WTC11 (cell line): ENCODE data around the gene ASPHD2. TPM values are rescaled to one million over a fixed set of nuclear protein-coding genes. Genes with fewer than 3 reads are reported as not detected.
A peak's percentile ranks its signal among the peaks of the same experiment; 100 is the strongest.

Experiments used
- ATAC-seq: fragments of 200-7000 bp; cut with Tn5 transposase; 2 replicates; pipeline ENCODE4 v1.10.0; 2021; ENCODE audit warnings: mild to moderate bottlenecking, moderate library complexity
- CTCF ChIA-PET: fragments of 300-600 bp; sonication (Branson Sonifier 250); formaldehyde crosslinking; loops from one replicate; lab custom pipeline; 2021; ENCODE audit warnings: antibody characterized with exemption; lab: Charles Lee
- POLR2A ChIA-PET: fragments of 350-600 bp; sonication (Branson Sonifier 250); formaldehyde crosslinking; loops from one replicate; lab custom pipeline; 2021; ENCODE audit warnings: antibody characterized with exemption; lab: Charles Lee
- DNase-seq: peaks from one replicate; pipeline ENCODE4 v3.0.0; 2021; ENCODE audit warnings: low spot score
- H3K27ac Mint-ChIP-seq: 2 replicates; pipeline ENCODE4 v1.8.0; 2021; ENCODE audit warnings: mixed read lengths
- H3K27me3 Mint-ChIP-seq: 2 replicates; pipeline ENCODE4 v1.8.0; 2021; ENCODE audit warnings: low read depth, mild to moderate bottlenecking, moderate library complexity, mixed read lengths
- H3K36me3 Mint-ChIP-seq: 2 replicates; pipeline ENCODE4 v1.8.0; 2021; ENCODE audit warnings: mixed read lengths
- H3K4me1 Mint-ChIP-seq: 2 replicates; pipeline ENCODE4 v1.8.0; 2022; ENCODE audit warnings: mixed read lengths
- H3K4me3 Mint-ChIP-seq: 2 replicates; pipeline ENCODE4 v1.8.0; 2021; ENCODE audit warnings: mild to moderate bottlenecking, moderate library complexity, mixed read lengths
- H3K9me3 Mint-ChIP-seq: 2 replicates; pipeline ENCODE4 v1.8.0; 2021; ENCODE audit warnings: mixed read lengths
- ATF6 ChIP-seq: sonication (generic); formaldehyde crosslinking; IDR thresholded peaks from 2 replicates; pipeline ENCODE4 v1.8.1; 2023; ENCODE audit warnings: mild to moderate bottlenecking, missing genetic modification reagents
- CREB1 ChIP-seq: sonication (generic); formaldehyde crosslinking; IDR thresholded peaks from 2 replicates; pipeline ENCODE4 v1.8.0; 2023; ENCODE audit warnings: mild to moderate bottlenecking, missing genetic modification reagents
- EMX1 ChIP-seq: fragments of 250-450 bp; sonication (Bioruptor Pico); IDR thresholded peaks from 2 replicates; pipeline ENCODE4 v1.8.0; 2021; ENCODE audit warnings: mild to moderate bottlenecking
- FOXK1 ChIP-seq: sonication (generic); formaldehyde crosslinking; IDR thresholded peaks from 2 replicates; pipeline ENCODE4 v1.8.0; 2022; ENCODE audit warnings: mild to moderate bottlenecking, moderate library complexity, missing genetic modification reagents
- FOXP4 ChIP-seq: sonication (generic); formaldehyde crosslinking; IDR thresholded peaks from 2 replicates; pipeline ENCODE4 v1.8.0; 2022; ENCODE audit warnings: mild to moderate bottlenecking, missing genetic modification reagents
- GTF2I ChIP-seq: fragments of 250-450 bp; sonication (Bioruptor Pico); conservative IDR thresholded peaks from 2 replicates; pipeline ENCODE4 v1.4.0; 2021; ENCODE audit warnings: mild to moderate bottlenecking
- HMGXB4 ChIP-seq: sonication (generic); formaldehyde crosslinking; IDR thresholded peaks from 2 replicates; pipeline ENCODE4 v1.8.1; 2023; ENCODE audit warnings: mild to moderate bottlenecking, moderate library complexity, missing genetic modification reagents
- KAT7 ChIP-seq: sonication (generic); formaldehyde crosslinking; IDR thresholded peaks from 2 replicates; pipeline ENCODE4 v1.8.1; 2023; ENCODE audit warnings: missing genetic modification reagents, mild to moderate bottlenecking, borderline replicate concordance
- MAX ChIP-seq: sonication (generic); formaldehyde crosslinking; IDR thresholded peaks from 2 replicates; pipeline ENCODE4 v1.8.0; 2022; ENCODE audit warnings: mild to moderate bottlenecking, missing genetic modification reagents
- NFYB ChIP-seq: sonication (generic); formaldehyde crosslinking; conservative IDR thresholded peaks from 2 replicates; pipeline ENCODE4 v1.8.0; 2022; ENCODE audit warnings: low read depth, missing genetic modification reagents
- NR1H2 ChIP-seq: sonication (generic); formaldehyde crosslinking; IDR thresholded peaks from 2 replicates; pipeline ENCODE4 v1.9.0; 2021; ENCODE audit warnings: mild to moderate bottlenecking, moderate library complexity, missing genetic modification reagents
- TEAD1 ChIP-seq: sonication (generic); formaldehyde crosslinking; IDR thresholded peaks from 2 replicates; pipeline ENCODE4 v1.8.0; 2022; ENCODE audit warnings: mild to moderate bottlenecking, missing genetic modification reagents
- TP53 ChIP-seq: sonication (generic); formaldehyde crosslinking; IDR thresholded peaks from 2 replicates; pipeline ENCODE4 v1.8.1; 2023; ENCODE audit warnings: mild to moderate bottlenecking, missing genetic modification reagents
- USF2 ChIP-seq: sonication (generic); formaldehyde crosslinking; IDR thresholded peaks from 2 replicates; pipeline ENCODE4 v1.8.1; 2023; ENCODE audit warnings: mild to moderate bottlenecking, missing genetic modification reagents, moderate library complexity
- ZBTB21 ChIP-seq: sonication (generic); formaldehyde crosslinking; IDR thresholded peaks from 2 replicates; pipeline ENCODE4 v1.8.1; 2023; ENCODE audit warnings: mild to moderate bottlenecking, missing genetic modification reagents, borderline replicate concordance
- ZNF138 ChIP-seq: sonication (generic); formaldehyde crosslinking; conservative IDR thresholded peaks from 2 replicates; pipeline ENCODE4 v1.8.1; 2022; ENCODE audit warnings: mild to moderate bottlenecking, moderate library complexity, missing genetic modification reagents
- ZNF425 ChIP-seq: fragments of 250-450 bp; sonication (Bioruptor Pico); conservative IDR thresholded peaks from 2 replicates; pipeline ENCODE4 v1.9.0; 2021; ENCODE audit warnings: mild to moderate bottlenecking
- total RNA-seq: library from RNA; stranded (reverse); gene quantifications from 3 replicates; pipeline ENCODE4 v1.2.3, GENCODE V29; 2021

Gene ASPHD2
- total RNA-seq, 1 experiment from 2014 or later = 7.1 TPM

- TF ChIP-seq MAX (CRISPR knock-in tag) = no peak
- TF ChIP-seq TEAD1 (CRISPR knock-in tag) = no peak
Observed at GRCh38 chr22:26481694-26482093, 52.6 kb downstream of the ASPHD2 start (continued).

GRCh38 chr22:26482161-26482560 is 53.1 kb downstream of the ASPHD2 start:
- no peak for DNase-seq
- Mint-ChIP-seq H3K27me3 (no peaks in the 10 kb centered on the region), H3K4me1 (peaks cover 45% of the 10 kb centered on the region), H3K36me3 (peaks cover 26% of the 10 kb centered on the region), H3K4me3 (peak overlapping the region; percentile 89), H3K27ac (peak overlapping the region; percentile 73; the same call in 1 of the 2 replicates), H3K9me3 (no peaks in the 10 kb centered on the region)
- no peak for TF ChIP-seq CREB1 (CRISPR knock-in tag)
- no peak for TF ChIP-seq FOXP4 (CRISPR knock-in tag)
- TF ChIP-seq NR1H2 (CRISPR knock-in tag) = no peak
- no peak for TF ChIP-seq NFYB (CRISPR knock-in tag)
- no peak for TF ChIP-seq EMX1 (CRISPR knock-in tag)
- no peak for TF ChIP-seq ZBTB21 (CRISPR knock-in tag)
- no peak for TF ChIP-seq TP53 (CRISPR knock-in tag)
- no peak for TF ChIP-seq HMGXB4
- ChIA-PET POLR2A (interaction anchor here (2.2 kb wide), 1 partner anchor 175 kb away, joined by 7 read pairs; the partner anchor contains the start of gene MIAT), CTCF (interaction anchor here (0.7 to 4.8 kb wide), 5 partner anchors 36 to 187 kb away, joined by 3 to 17 read pairs (median 4); no protein-coding TSS in a partner anchor)
- ATAC-seq = no peak

GRCh38 chr22:26483043-26483438 is 54.0 kb downstream of the ASPHD2 start:
- peak overlapping the region; percentile 94 for H3K27ac Mint-ChIP-seq
- POLR2A ChIA-PET = interaction anchor here (0.5 to 2.2 kb wide), 13 partner anchors 11 to 192 kb away, joined by 3 to 7 read pairs (median 4); partner anchors contain the start of genes MIAT and TPST2
- peak; percentile 6 for ATAC-seq

GRCh38 chr22:26483439-26484359 is 54.6 kb downstream of the ASPHD2 start, which contains the start of the genes HPS4 and SRRD:
HPS4 (minus strand) TSS chr22:26483783; CDS start chr22:26481762, 2,021 bp downstream.
SRRD (plus strand) TSS chr22:26483877; CDS start chr22:26483891, 14 bp downstream.
- no peaks in the 10 kb centered on the region for H3K27me3 Mint-ChIP-seq
- POLR2A ChIA-PET = interaction anchor here (0.5 to 2.2 kb wide), 14 partner anchors 11 to 191 kb away, joined by 3 to 7 read pairs (median 4); partner anchors contain the start of genes MIAT and TPST2
- ATAC-seq (peak; percentile 92), DNase-seq (peak; percentile 93)
- H3K4me3 Mint-ChIP-seq = peak within 1 kb of the TSS; percentile 89
- H3K9me3 Mint-ChIP-seq = no peaks in the 10 kb centered on the region
- H3K4me1 Mint-ChIP-seq = peaks cover 45% of the 10 kb centered on the region
- H3K27ac Mint-ChIP-seq = peak within 1 kb of the TSS; percentile 94
- peaks cover 28% of the 10 kb centered on the region for H3K36me3 Mint-ChIP-seq
- CTCF ChIA-PET = interaction anchor here (0.6 to 4.8 kb wide), 13 partner anchors 18 to 198 kb away, joined by 3 to 17 read pairs (median 3); partner anchors contain the start of gene TFIP11
- TF ChIP-seq KAT7 (CRISPR knock-in tag) (peak; percentile 86; the same call in 1 of the 2 replicates), ZNF425 (CRISPR knock-in tag) (no peak), USF2 (peak; percentile 92), MAX (CRISPR knock-in tag) (peak; percentile 87), TP53 (CRISPR knock-in tag) (peak; percentile 87), FOXK1 (CRISPR knock-in tag) (peak; percentile 95), ATF6 (no peak), ZBTB21 (CRISPR knock-in tag) (peak; percentile 91), GTF2I (peak; percentile 99)

More at GRCh38 chr22:26483043-26483438, 54.0 kb downstream of the ASPHD2 start:
- Mint-ChIP-seq H3K4me1 (peaks cover 45% of the 10 kb centered on the region), H3K9me3 (no peaks in the 10 kb centered on the region)
- DNase-seq = no peak
- CTCF ChIA-PET = interaction anchor here (0.6 to 4.8 kb wide), 13 partner anchors 19 to 198 kb away, joined by 3 to 17 read pairs (median 3); partner anchors contain the start of gene TFIP11
- TF ChIP-seq ZNF138 (CRISPR knock-in tag) = no peak
- TF ChIP-seq ZBTB21 (CRISPR knock-in tag) = no peak
- TF ChIP-seq, all 79 proteins: peak for 0
- Mint-ChIP-seq H3K4me3 (peak overlapping the region; percentile 89), H3K36me3 (peaks cover 24% of the 10 kb centered on the region), H3K27me3 (no peaks in the 10 kb centered on the region)
